Measurements from ENCODE around the gene LCE3D. TPM values are rescaled to one million over a fixed set of nuclear protein-coding genes. Genes with fewer than 3 reads are reported as not detected.
"Not testable (repeated sequence)": the region's sequence is repeated elsewhere in the genome, so short reads cannot be mapped to it uniquely, and the experiment has no call there.

The LCE3D gene
- total RNA-seq, 1 experiment from 2014 or later, result not detected

GRCh38 chr1:152565535-152566215 lies 14.6 kb downstream of the LCE3D start:
- DNase-seq (ENCODE audit: low spot score), result no peak
- no peak for TF ChIP-seq HMGA2 (CRISPR knock-in tag; IDR thresholded peaks at IDR 0.05)
- no peak for TF ChIP-seq NR2C2 (CRISPR knock-in tag; IDR thresholded peaks at IDR 0.05)
- no peak for TF ChIP-seq GTF2I (CRISPR knock-in tag; conservative IDR thresholded peaks at IDR 0.05)
- TF ChIP-seq CDX4 (CRISPR knock-in tag; IDR thresholded peaks at IDR 0.05; ENCODE audit: borderline replicate concordance), result no peak
- no peak for TF ChIP-seq NR3C1 (CRISPR knock-in tag; conservative IDR thresholded peaks at IDR 0.05; ENCODE audit: low read depth)
- no peak for TF ChIP-seq CREB1 (CRISPR knock-in tag; IDR thresholded peaks at IDR 0.05)
- TF ChIP-seq FOXK1 (CRISPR knock-in tag; IDR thresholded peaks at IDR 0.05), result no peak
- no peak for TF ChIP-seq E2F1 (CRISPR knock-in tag; IDR thresholded peaks at IDR 0.05)
- no peak for TF ChIP-seq MYBL2 (CRISPR knock-in tag; IDR thresholded peaks at IDR 0.05)
- TF ChIP-seq PREB (CRISPR knock-in tag; IDR thresholded peaks at IDR 0.05; ENCODE audit: borderline replicate concordance), result no peak
- no peaks in the 10 kb centered on the region for H3K4me1 Mint-ChIP-seq
- no peak overlapping the region for H3K4me3 Mint-ChIP-seq
- peaks cover 14% of the 10 kb centered on the region for H3K27me3 Mint-ChIP-seq (ENCODE audit: low read depth)
- ChIA-PET CTCF (no interaction called here), POLR2A (no interaction called here)
- H3K36me3 Mint-ChIP-seq, result peaks cover 82% of the 10 kb centered on the region
- peaks cover 93% of the 10 kb centered on the region for H3K9me3 Mint-ChIP-seq
- no peak overlapping the region for H3K27ac Mint-ChIP-seq
- ATAC-seq, result no peak

- Mint-ChIP-seq H3K27ac (no peak overlapping the region), H3K9me3 (peaks cover 87% of the 10 kb centered on the region), H3K4me1 (no peaks in the 10 kb centered on the region)
These were observed 15.2 kb downstream of the LCE3D start for GRCh38 chr1:152565115-152565514.

GRCh38 chr1:152548358-152548757 lies 32.0 kb downstream of the LCE3D start:
- POLR2A ChIA-PET; H3K4me1 Mint-ChIP-seq; DNase-seq (ENCODE audit: low spot score); H3K27me3 Mint-ChIP-seq (ENCODE audit: low read depth); CTCF ChIA-PET; H3K27ac Mint-ChIP-seq; ATAC-seq; H3K4me3 Mint-ChIP-seq: not testable (repeated sequence)
- Mint-ChIP-seq H3K36me3 (peaks cover 57% of the 10 kb centered on the region), H3K9me3 (peaks cover 62% of the 10 kb centered on the region)

More at GRCh38 chr1:152565115-152565514, 15.2 kb downstream of the LCE3D start:
- no peak for ATAC-seq
- Mint-ChIP-seq H3K27me3 (ENCODE audit: low read depth) (peaks cover 14% of the 10 kb centered on the region), H3K4me3 (no peak overlapping the region), H3K36me3 (peaks cover 76% of the 10 kb centered on the region)
- ChIA-PET CTCF (no interaction called here), POLR2A (no interaction called here)
- no peak for DNase-seq (ENCODE audit: low spot score)
- TF ChIP-seq CBFB (CRISPR knock-in tag; IDR thresholded peaks at IDR 0.05; ENCODE audit: low read depth), result no peak
- TF ChIP-seq ZNF416 (CRISPR knock-in tag; IDR thresholded peaks at IDR 0.05), result no peak
- TF ChIP-seq NR2C2 (CRISPR knock-in tag; IDR thresholded peaks at IDR 0.05), result no peak
- TF ChIP-seq NR1H2 (CRISPR knock-in tag; IDR thresholded peaks at IDR 0.05), result no peak
- no peak for TF ChIP-seq RORB (CRISPR knock-in tag; IDR thresholded peaks at IDR 0.05)
- no peak for TF ChIP-seq IRF1 (CRISPR knock-in tag; IDR thresholded peaks at IDR 0.05)
- TF ChIP-seq JUN (CRISPR knock-in tag; IDR thresholded peaks at IDR 0.05), result no peak
- no peak for TF ChIP-seq ZNF425 (CRISPR knock-in tag; conservative IDR thresholded peaks at IDR 0.05)
- no peak for TF ChIP-seq CTCF (IDR thresholded peaks at IDR 0.05)
- TF ChIP-seq TCF7 (CRISPR knock-in tag; IDR thresholded peaks at IDR 0.05; ENCODE audit: low read depth), result no peak

Measured in WTC11 (cell line).